ENCODE results near the gene TMEM254. TPM values are rescaled to one million over a fixed set of nuclear protein-coding genes. Genes with fewer than 3 reads are reported as not detected.

TMEM254 gene
- total and polyA plus RNA-seq, 2 experiments from 2014 or later = 21.1 to 21.5 TPM

- TF ChIP-seq EZH2phosphoT487 (IDR thresholded peaks at IDR 0.05; ENCODE audit: unreplicated experiment) (no peak), EZH2 (IDR thresholded peaks at IDR 0.05; ENCODE audit: low read depth, unreplicated experiment) (no peak), STAT1 (IDR thresholded peaks at IDR 0.05; ENCODE audit: unreplicated experiment) (no peak), ZNF462 (CRISPR knock-in tag; IDR thresholded peaks at IDR 0.05) (no peak)
Observed at GRCh38 chr10:80126876-80127275, 48.4 kb downstream of the TMEM254 start (continued).

GRCh38 chr10:80131499-80131901 is 53.0 kb downstream of the TMEM254 start:
- TF ChIP-seq STAT1 (IDR thresholded peaks at IDR 0.05; ENCODE audit: unreplicated experiment) (no peak), ZNF462 (CRISPR knock-in tag; IDR thresholded peaks at IDR 0.05) (0 out of 2 replicates have a peak, but pooled peaks have one; percentile 43)
- Histone ChIP-seq H3K27me3 (ENCODE audit: insufficient read depth) (peaks cover 22% of the 10 kb centered on the region), H3F3A (replicated peaks; ENCODE audit: low read depth) (no peaks in the 10 kb centered on the region), H3K4me2 (peak overlapping the region; percentile 70), H3K36me3 (ENCODE audit: insufficient read depth) (no peaks in the 10 kb centered on the region), H3K27ac (ENCODE audit: low read depth) (no peak overlapping the region), H3K4me1 (ENCODE audit: insufficient read depth) (peaks cover 4% of the 10 kb centered on the region; the same call in 1 of the 2 replicates), H3K4me3 (no peak overlapping the region), H2AFZ (no peak overlapping the region), H3K9me2 (ENCODE audit: insufficient read depth) (no peaks in the 10 kb centered on the region), H4K20me1 (replicated peaks; ENCODE audit: insufficient read depth) (no peaks in the 10 kb centered on the region), H3K79me2 (replicated peaks; ENCODE audit: insufficient read depth) (no peaks in the 10 kb centered on the region)
- Mint-ChIP-seq H3K27me3 (ENCODE audit: insufficient read depth, low read depth, poor library complexity) (peaks cover 17% of the 10 kb centered on the region), H3K27ac (no peak overlapping the region), H3K9me3 (no peaks in the 10 kb centered on the region), H3K4me3 (peak overlapping the region; percentile 74), H3K36me3 (ENCODE audit: low read depth) (no peaks in the 10 kb centered on the region), H3K4me1 (peaks cover 20% of the 10 kb centered on the region)
- ATAC-seq = peak; percentile 29
- peak; percentile 76 for DNase-seq (ENCODE audit: low spot score)
